ENCODE results near the gene FBXL4. TPM values are rescaled to one million over a fixed set of nuclear protein-coding genes. Genes with fewer than 3 reads are reported as not detected.

The FBXL4 gene
- total and polyA plus RNA-seq, 10 of the 15 experiments (the other 5 are each of a cell fraction or from before 2014, with no cell fraction given), result 2.9 to 16.9 (median 7.2) TPM

GRCh38 chr6:98927534-98927933 lies 20.2 kb downstream of the FBXL4 start:
- no peaks in the 10 kb centered on the region for H3K9me3 ChIP-seq (replicated peaks; ENCODE audit: control insufficient read depth, insufficient read depth, low read length)
- no peak overlapping the region for H3K27ac ChIP-seq (ENCODE audit: control insufficient read depth, insufficient read depth)
- DNase-seq (ENCODE audit: low read depth, low spot score), result no peak
- POLR2A ChIA-PET, result no interaction called here
- intact Hi-C loops (cut with micrococcal nuclease; ENCODE audit: unreplicated experiment) (no loop called here), in situ Hi-C loops (cut with MboI) (no loop called here)
- H3K36me3 ChIP-seq (ENCODE audit: control insufficient read depth in 2 of 2, insufficient read depth in 2 of 2, low read length in 1 of 2), result peaks cover 0 to 6% of the 10 kb centered on the region in 2 experiments; a peak in 2 of 4 replicates
- no peaks in the 10 kb centered on the region for H3K27me3 ChIP-seq (replicated peaks in 1 of 2; ENCODE audit: control insufficient read depth in 2 of 2, insufficient read depth in 2 of 2, low read length in 1 of 2)
- no peak for FAIRE-seq
- no peak overlapping the region for H3K4me2 ChIP-seq (ENCODE audit: control insufficient read depth, insufficient read depth)
- SMC1A ChIA-PET (ENCODE audit: uncharacterized antibody, unreplicated experiment), result no interaction called here
- H3K4me1 ChIP-seq (ENCODE audit: control insufficient read depth, insufficient read depth, low read length), result no peaks in the 10 kb centered on the region
- H3K4me3 ChIP-seq, result no peak overlapping the region
- CTCF ChIA-PET, result interaction anchor here (1.0 kb wide), 1 partner anchor 11 kb away, joined by 4 read pairs; no protein-coding TSS in a partner anchor
- RAD21 ChIA-PET (ENCODE audit: unreplicated experiment), result no interaction called here
- H2AFZ ChIP-seq (ENCODE audit: control insufficient read depth, low read depth, low read length), result no peak overlapping the region
- H3K9ac ChIP-seq (ENCODE audit: control insufficient read depth, insufficient read depth, low read length), result no peak overlapping the region
- no peak for ATAC-seq
- no peaks in the 10 kb centered on the region for H4K20me1 ChIP-seq (ENCODE audit: control insufficient read depth, insufficient read depth)
- H3K79me2 ChIP-seq (ENCODE audit: control insufficient read depth, insufficient read depth, low read length), result no peaks in the 10 kb centered on the region; the same call in none of the 2 replicates
- no peak for TF ChIP-seq PML (IDR thresholded peaks at IDR 0.05; ENCODE audit: low read length)
- no peak for TF ChIP-seq CBX5 (IDR thresholded peaks at IDR 0.05; ENCODE audit: low read depth)
- no peak for TF ChIP-seq FOXM1 (IDR thresholded peaks at IDR 0.05; ENCODE audit: low read depth, low read length)
- TF ChIP-seq TCF12 (IDR thresholded peaks at IDR 0.05; ENCODE audit: low read depth, low read length), result no peak
- no TSS peak for BruUV-seq (replicated peaks)

- no peaks in the 10 kb centered on the region for H3K9me3 ChIP-seq (replicated peaks; ENCODE audit: control insufficient read depth, insufficient read depth, low read length)
- no peak overlapping the region for H2AFZ ChIP-seq (ENCODE audit: control insufficient read depth, low read depth, low read length)
- no peak overlapping the region for H3K9ac ChIP-seq (ENCODE audit: control insufficient read depth, insufficient read depth, low read length)
- TF ChIP-seq HDAC2 (IDR thresholded peaks at IDR 0.05) (no peak), NR2C1 (IDR thresholded peaks at IDR 0.05) (no peak), MEF2B (IDR thresholded peaks at IDR 0.05; ENCODE audit: partially characterized antibody, poor library complexity, severe bottlenecking) (no peak), EP300 (IDR thresholded peaks at IDR 0.05; ENCODE audit: borderline replicate concordance in 1 of 2, control insufficient read depth in 1 of 2, low read depth in 2 of 2, low read length in 2 of 2) (no peak), RUNX3 (IDR thresholded peaks at IDR 0.05; ENCODE audit: low read length) (no peak), ZBED1 (IDR thresholded peaks at IDR 0.05; ENCODE audit: borderline replicate concordance) (no peak), EED (IDR thresholded peaks at IDR 0.05; ENCODE audit: low read depth) (no peak), HDGF (IDR thresholded peaks at IDR 0.05) (no peak)
- TF ChIP-seq, protein P1, sequence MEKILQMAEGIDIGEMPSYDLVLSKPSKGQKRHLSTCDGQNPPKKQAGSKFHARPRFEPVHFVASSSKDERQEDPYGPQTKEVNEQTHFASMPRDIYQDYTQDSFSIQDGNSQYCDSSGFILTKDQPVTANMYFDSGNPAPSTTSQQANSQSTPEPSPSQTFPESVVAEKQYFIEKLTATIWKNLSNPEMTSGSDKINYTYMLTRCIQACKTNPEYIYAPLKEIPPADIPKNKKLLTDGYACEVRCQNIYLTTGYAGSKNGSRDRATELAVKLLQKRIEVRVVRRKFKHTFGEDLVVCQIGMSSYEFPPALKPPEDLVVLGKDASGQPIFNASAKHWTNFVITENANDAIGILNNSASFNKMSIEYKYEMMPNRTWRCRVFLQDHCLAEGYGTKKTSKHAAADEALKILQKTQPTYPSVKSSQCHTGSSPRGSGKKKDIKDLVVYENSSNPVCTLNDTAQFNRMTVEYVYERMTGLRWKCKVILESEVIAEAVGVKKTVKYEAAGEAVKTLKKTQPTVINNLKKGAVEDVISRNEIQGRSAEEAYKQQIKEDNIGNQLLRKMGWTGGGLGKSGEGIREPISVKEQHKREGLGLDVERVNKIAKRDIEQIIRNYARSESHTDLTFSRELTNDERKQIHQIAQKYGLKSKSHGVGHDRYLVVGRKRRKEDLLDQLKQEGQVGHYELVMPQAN (conservative IDR thresholded peaks at IDR 0.05), result no peak
- POLR2A ChIA-PET, result no interaction called here
- FAIRE-seq, result no peak
- SMC1A ChIA-PET (ENCODE audit: uncharacterized antibody, unreplicated experiment), result no interaction called here
- RAD21 ChIA-PET (ENCODE audit: unreplicated experiment), result no interaction called here
- WGBS (ENCODE audit: insufficient coverage, insufficient replicate concordance, low lambda C conversion rate, missing lambda C conversion rate), result 26% methylated on average over 5 of the region's 5 CpGs
- no peaks in the 10 kb centered on the region for H4K20me1 ChIP-seq (ENCODE audit: control insufficient read depth, insufficient read depth)
- H3K4me1 ChIP-seq (ENCODE audit: control insufficient read depth, insufficient read depth, low read length), result no peaks in the 10 kb centered on the region
- no TSS peak for BruUV-seq (replicated peaks)
- intact Hi-C loops (cut with micrococcal nuclease; ENCODE audit: unreplicated experiment) (no loop called here), in situ Hi-C loops (cut with MboI) (no loop called here)
- no peak overlapping the region for H3K4me2 ChIP-seq (ENCODE audit: control insufficient read depth, insufficient read depth)
- H3K79me2 ChIP-seq (ENCODE audit: control insufficient read depth, insufficient read depth, low read length), result no peaks in the 10 kb centered on the region; the same call in none of the 2 replicates
- CTCF ChIA-PET, result interaction anchor here (1.6 kb wide), 1 partner anchor 46 kb away, joined by 3 read pairs; no protein-coding TSS in a partner anchor
- ATAC-seq, result no peak
- H3K27me3 ChIP-seq (replicated peaks in 1 of 2; ENCODE audit: control insufficient read depth in 2 of 2, insufficient read depth in 2 of 2, low read length in 1 of 2), result no peaks in the 10 kb centered on the region
- DNase-seq (ENCODE audit: low read depth, low spot score), result no peak
- no peak overlapping the region for H3K27ac ChIP-seq (ENCODE audit: control insufficient read depth, insufficient read depth)
- no peak overlapping the region for H3K4me3 ChIP-seq
- H3K36me3 ChIP-seq (ENCODE audit: control insufficient read depth in 2 of 2, insufficient read depth in 2 of 2, low read length in 1 of 2), result peaks cover 0 to 6% of the 10 kb centered on the region in 2 experiments; a peak in 2 of 4 replicates
Measured at GRCh38 chr6:98925831-98926230, 21.9 kb downstream of the FBXL4 start.
